SK-N-SH (cell line): ENCODE measurements around the gene GPC5. TPM values are rescaled to one million over a fixed set of nuclear protein-coding genes. Genes with fewer than 3 reads are reported as not detected.

Source experiments
- CTCF ChIA-PET: fragments of 300-600, 350-600 bp; formaldehyde crosslinking; extraction: SDS; loops from one replicate; lab custom pipeline; 2021; lab: Yijun Ruan, JAX
- POLR2A ChIA-PET: fragments of 350-600 bp; sonication (Branson Sonifier 250); formaldehyde crosslinking; extraction: SDS; loops from one replicate; lab custom pipeline; 2020; ENCODE audit warnings: antibody characterized with exemption, inconsistent platforms; lab: Yijun Ruan, JAX
- DNase-seq: peaks from one replicate; pipeline ENCODE4 v3.0.0; 2012
- H2AFZ ChIP-seq: fragments of 200-600 bp; sonication (generic); 2 replicates; pipeline ENCODE4 v1.8.1; 2016; ENCODE audit warnings: antibody characterized with exemption, mild to moderate bottlenecking, low read depth
- H3F3A ChIP-seq: fragments of 200-600 bp; sonication (generic); replicated peaks from 2 replicates; pipeline ENCODE3; 2016; ENCODE audit warnings: antibody characterized with exemption, mild to moderate bottlenecking; ENCODE audit not compliant: insufficient read depth
- H3K27ac ChIP-seq, 2 experiments: fragments of 200-500 bp in 1 of 2; fragments of 200-600 bp in 1 of 2; sonication (Bioruptor generic) in 1 of 2; sonication (generic), shearing (Covaris generic) in 1 of 2; 2 replicates each; pipeline versions ENCODE4 v1.5.1 to v1.6.1; 2014 to 2016; ENCODE audit warnings: low read depth in 2 of 2, inconsistent platforms in 1 of 2, low read length in 1 of 2, mild to moderate bottlenecking in 1 of 2, mixed read lengths in 1 of 2
- H3K27me3 ChIP-seq: fragments of 200-600 bp; sonication (generic), shearing (Covaris generic); 2 replicates; pipeline ENCODE4 v1.6.1; 2016; ENCODE audit warnings: mixed run types; ENCODE audit not compliant: insufficient read depth
- H3K36me3 ChIP-seq, 2 experiments: fragments of 200-500 bp in 1 of 2; fragments of 200-600 bp in 1 of 2; sonication (Bioruptor generic) in 1 of 2; sonication (generic) in 1 of 2; replicated peaks in 1 of 2; 2 replicates each; pipeline versions ENCODE3 to v1.5.1; 2014 to 2016; ENCODE audit warnings: low read length in 1 of 2, mild to moderate bottlenecking in 1 of 2; ENCODE audit not compliant: insufficient read depth in 2 of 2, control insufficient read depth in 1 of 2
- H3K4me1 ChIP-seq, 2 experiments: fragments of 200-500 bp in 1 of 2; fragments of 200-600 bp in 1 of 2; sonication (Bioruptor generic) in 1 of 2; sonication (generic), shearing (Covaris generic) in 1 of 2; 2 replicates each; pipeline versions ENCODE4 v1.5.1 to v1.6.1; 2014 to 2016; ENCODE audit warnings: low read depth in 1 of 2, low read length in 1 of 2, mixed run types in 1 of 2; ENCODE audit not compliant: insufficient read depth in 2 of 2, control insufficient read depth in 1 of 2
- H3K4me2 ChIP-seq: fragments of 200-600 bp; sonication (generic), shearing (Covaris generic); 2 replicates; pipeline ENCODE4 v1.6.1; 2017; ENCODE audit warnings: mixed run types
- H3K4me3 ChIP-seq, 2 experiments: fragments of 200-500 bp in 1 of 2; fragments of 200-600 bp in 1 of 2; sonication (Bioruptor generic) in 1 of 2; sonication (generic), shearing (Covaris generic) in 1 of 2; 2 replicates each; pipeline versions ENCODE4 v1.5.1 to v1.8.1; 2014 to 2016; ENCODE audit warnings: low read depth in 2 of 2, inconsistent platforms in 1 of 2, low read length in 1 of 2, mild to moderate bottlenecking in 1 of 2, mixed read lengths in 1 of 2, moderate library complexity in 1 of 2
- H3K79me2 ChIP-seq: fragments of 200-600 bp; sonication (generic); 2 replicates; pipeline ENCODE4 v1.8.1; 2017; ENCODE audit warnings: mild to moderate bottlenecking; ENCODE audit not compliant: insufficient read depth
- H3K9ac ChIP-seq: fragments of 200-600 bp; sonication (generic); 2 replicates; pipeline ENCODE4 v1.6.1; 2017; ENCODE audit warnings: mixed run types
- H3K9me2 ChIP-seq: fragments of 200-600 bp; sonication (generic); 2 replicates; pipeline ENCODE4 v1.6.1; 2017; ENCODE audit warnings: mixed run types
- H3K9me3 ChIP-seq: fragments of 200-600 bp; sonication (generic); 2 replicates; pipeline ENCODE4 v1.6.1; 2017; ENCODE audit warnings: mixed run types, mild to moderate bottlenecking, moderate library complexity
- H4K20me1 ChIP-seq: fragments of 200-600 bp; sonication (generic); 2 replicates; pipeline ENCODE4 v1.6.1; 2017; ENCODE audit warnings: mild to moderate bottlenecking, mixed run types; ENCODE audit not compliant: insufficient read depth
- CHD2 ChIP-seq: fragments of 150-350 bp; IDR thresholded peaks from 2 replicates; pipeline ENCODE4 v1.6.1; 2018; ENCODE audit warnings: low read length; ENCODE audit not compliant: partially characterized antibody
- ELF1 ChIP-seq: IDR thresholded peaks from 2 replicates; pipeline ENCODE4 v1.4.0; 2012
- EP300 ChIP-seq, 2 experiments: IDR thresholded peaks; 2 replicates each; pipeline versions ENCODE4 v1.4.0 to v1.6.1; 2012; ENCODE audit warnings: borderline replicate concordance in 1 of 2, low read depth in 1 of 2, low read length in 1 of 2
- EZH2phosphoT487 ChIP-seq: fragments of 200-600 bp; sonication (generic); IDR thresholded peaks from 2 replicates; pipeline ENCODE4 v1.6.1; 2017; ENCODE audit warnings: low read depth, mixed run types, mild to moderate bottlenecking, antibody characterized with exemption, moderate library complexity, borderline replicate concordance
- GABPA ChIP-seq: IDR thresholded peaks from 2 replicates; pipeline ENCODE4 v1.4.0; 2012; ENCODE audit warnings: low read depth, mild to moderate bottlenecking
- JUND ChIP-seq: IDR thresholded peaks from 2 replicates; pipeline ENCODE4 v1.4.0; 2012
- RXRA ChIP-seq: IDR thresholded peaks from 2 replicates; pipeline ENCODE4 v1.4.0; 2012; ENCODE audit warnings: low read depth, mild to moderate bottlenecking, borderline replicate concordance
- SIN3A ChIP-seq: IDR thresholded peaks from 2 replicates; pipeline ENCODE4 v1.6.1; 2012; ENCODE audit warnings: low read depth, mild to moderate bottlenecking, low read length, moderate library complexity, borderline replicate concordance
- SMC3 ChIP-seq: IDR thresholded peaks from 2 replicates; pipeline ENCODE4 v1.6.1; 2012; ENCODE audit warnings: low read depth, low read length, improper control_type of control experiment
- TAF1 ChIP-seq: IDR thresholded peaks from 2 replicates; pipeline ENCODE4 v1.6.1; 2012; ENCODE audit warnings: low read depth, mild to moderate bottlenecking, low read length, moderate library complexity, borderline replicate concordance
- USF2 ChIP-seq: fragments of 150-350 bp; IDR thresholded peaks from 2 replicates; pipeline ENCODE4 v1.6.1; 2017; ENCODE audit warnings: antibody characterized with exemption, low read length, low read depth, borderline replicate concordance
- ZBTB33 ChIP-seq: IDR thresholded peaks from 2 replicates; pipeline ENCODE4 v1.4.0; 2012; ENCODE audit warnings: low read depth, borderline replicate concordance
- WGBS: methylation state at CpG from one replicate; pipeline ENCODE4 v1.1.6; 2017; ENCODE audit warnings: low lambda C conversion rate; 5-methylcytosine and 5-hydroxymethylcytosine counted together
- polyA plus RNA-seq, 3 experiments: library from polyadenylated mRNA; depleted of rRNA; stranded (reverse); fragments of >200 nt; gene quantifications; 2 replicates each; pipeline ENCODE4 v1.2.3, GENCODE V29; 2012
- TF ChIP-seq, protein P1 (sequence below): fragments of 150-350 bp; IDR thresholded peaks from 2 replicates; pipeline ENCODE4 v1.6.1; 2016; ENCODE audit warnings: mild to moderate bottlenecking, low read depth, low read length

GPC5 gene
- polyA plus RNA-seq, 1 of the 3 experiments (the other 2 are of a cell fraction), result 0.03 TPM

DNA sequence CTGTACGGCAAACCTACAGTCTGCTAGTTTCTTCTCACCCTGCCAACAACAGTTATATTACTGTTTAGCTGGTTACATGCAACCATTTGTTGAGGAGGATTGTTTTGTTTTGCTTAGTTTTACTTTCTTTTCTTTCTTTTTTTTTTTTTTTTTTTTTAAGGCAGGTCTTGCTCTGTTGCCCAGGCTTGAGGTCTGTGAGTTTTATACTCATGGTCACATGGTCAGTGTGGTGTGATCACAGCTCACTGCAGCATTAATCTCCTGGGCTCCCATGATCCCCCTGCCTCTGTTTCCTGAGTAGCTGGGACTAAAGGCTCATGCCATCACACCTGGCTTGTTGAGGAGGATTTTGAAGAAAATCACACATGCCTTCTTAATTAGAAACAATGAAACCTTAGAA, 505.6 kb downstream of the GPC5 start:
- no peak for DNase-seq
- Histone ChIP-seq H3K9me2 (no peaks in the 10 kb centered on the region), H3K4me2 (no peak overlapping the region), H4K20me1 (no peaks in the 10 kb centered on the region), H3K79me2 (no peaks in the 10 kb centered on the region), H3K36me3 (no peaks in the 10 kb centered on the region), H3K9me3 (no peaks in the 10 kb centered on the region), H3K27ac (no peak overlapping the region), H3K9ac (no peak overlapping the region), H2AFZ (no peak overlapping the region), H3K4me1 (no peaks in the 10 kb centered on the region), H3K4me3 (no peak overlapping the region), H3F3A (no peaks in the 10 kb centered on the region), H3K27me3 (no peaks in the 10 kb centered on the region)
- 0% methylated on average over 1 of the region's 1 CpG for WGBS
- CTCF ChIA-PET, result no interaction called here
- POLR2A ChIA-PET, result no interaction called here
- TF ChIP-seq RXRA (no peak), ELF1 (no peak), ZBTB33 (no peak)

DNA sequence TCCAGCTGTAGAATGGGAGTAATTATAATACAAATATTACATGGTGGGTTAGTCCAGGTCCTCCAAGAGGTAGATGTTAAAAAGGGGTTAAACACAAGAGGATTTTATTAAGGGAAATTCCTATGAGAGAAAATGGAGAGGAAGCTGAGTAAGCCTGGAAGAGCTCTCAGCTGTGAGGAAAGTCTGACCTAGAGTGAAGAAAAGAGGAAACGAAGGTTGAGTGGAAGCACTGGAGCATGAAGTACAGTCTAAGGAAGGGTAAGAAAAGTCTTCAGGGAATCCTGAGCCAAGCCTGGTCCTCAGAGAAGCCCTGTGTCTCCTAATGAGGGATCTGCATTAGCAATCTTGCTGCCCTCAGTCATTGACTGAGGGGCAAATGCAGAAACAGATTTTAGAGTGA, 506.2 kb downstream of the GPC5 start:
- no peak for DNase-seq
- H3K79me2 ChIP-seq, result no peaks in the 10 kb centered on the region

More for the DNA sequence above, 506.2 kb downstream of the GPC5 start:
- H3K4me2 ChIP-seq, result no peak overlapping the region
- H4K20me1 ChIP-seq, result no peaks in the 10 kb centered on the region
- H3K36me3 ChIP-seq, result no peaks in the 10 kb centered on the region
- H2AFZ ChIP-seq, result no peak overlapping the region
- no peaks in the 10 kb centered on the region for H3F3A ChIP-seq
- H3K4me1 ChIP-seq, result no peaks in the 10 kb centered on the region
- no peak overlapping the region for H3K27ac ChIP-seq
- WGBS, result 25% methylated on average over 1 of the region's 1 CpG
- H3K9ac ChIP-seq, result no peak overlapping the region
- no peaks in the 10 kb centered on the region for H3K9me2 ChIP-seq
- ChIA-PET POLR2A (no interaction called here), CTCF (no interaction called here)
- H3K9me3 ChIP-seq, result no peaks in the 10 kb centered on the region
- no peak overlapping the region for H3K4me3 ChIP-seq
- H3K27me3 ChIP-seq, result no peaks in the 10 kb centered on the region
- TF ChIP-seq CHD2, result no peak
- TF ChIP-seq RXRA, result no peak
- TF ChIP-seq ZBTB33, result no peak
- no peak for TF ChIP-seq TAF1
- TF ChIP-seq, protein P1, sequence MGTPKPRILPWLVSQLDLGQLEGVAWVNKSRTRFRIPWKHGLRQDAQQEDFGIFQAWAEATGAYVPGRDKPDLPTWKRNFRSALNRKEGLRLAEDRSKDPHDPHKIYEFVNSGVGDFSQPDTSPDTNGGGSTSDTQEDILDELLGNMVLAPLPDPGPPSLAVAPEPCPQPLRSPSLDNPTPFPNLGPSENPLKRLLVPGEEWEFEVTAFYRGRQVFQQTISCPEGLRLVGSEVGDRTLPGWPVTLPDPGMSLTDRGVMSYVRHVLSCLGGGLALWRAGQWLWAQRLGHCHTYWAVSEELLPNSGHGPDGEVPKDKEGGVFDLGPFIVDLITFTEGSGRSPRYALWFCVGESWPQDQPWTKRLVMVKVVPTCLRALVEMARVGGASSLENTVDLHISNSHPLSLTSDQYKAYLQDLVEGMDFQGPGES, result no peak
- TF ChIP-seq USF2, result no peak
- TF ChIP-seq SMC3, result no peak
- TF ChIP-seq GABPA, result no peak
- TF ChIP-seq SIN3A, result no peak
- no peak for TF ChIP-seq EP300 (IDR thresholded peaks at IDR 0.05; ENCODE audit: borderline replicate concordance in 1 of 2, low read depth in 1 of 2, low read length in 1 of 2)
- no peak for TF ChIP-seq EZH2phosphoT487
- TF ChIP-seq JUND, result no peak
- TF ChIP-seq, all 33 proteins: peak for 0
